GM18951 (cell line): ENCODE measurements around the gene HLTF.

Experiments
- POLR2A ChIP-seq: IDR thresholded peaks from 4 replicates; pipeline ENCODE4 v1.6.1; 2011; ENCODE audit warnings: mild to moderate bottlenecking; ENCODE audit not compliant: insufficient read length, insufficient read depth; ENCODE audit errors: extremely low read depth
- in situ Hi-C: fragments of 300-500 bp; cut with MboI; formaldehyde crosslinking; loops from one replicate; pipeline ENCODE4 v1.12.0; 2022; ENCODE audit warnings: low sequenced_read_pairs, mixed read lengths, inconsistent platforms; ENCODE audit not compliant: unreplicated experiment

Gene HLTF

GRCh38 chr3:148981273-148981672, 105.1 kb downstream of the HLTF start:
- TF ChIP-seq POLR2A, result no peak
- in situ Hi-C loops, result no loop called here
